Thyroid gland (tissue), 4 donors: ENCODE results near the gene MAPRE2. TPM values are rescaled to one million over a fixed set of nuclear protein-coding genes. Genes with fewer than 3 reads are reported as not detected.

Experiments
- DNase-seq, 2 donors: peaks; one replicate each; pipeline ENCODE4 v3.0.0-alpha.2; 2019
- H3K27ac ChIP-seq, 3 donors: fragments of 200-600 bp; sonication (generic); 1 replicate in 2 of 3; 2 replicates in 1 of 3; pipeline ENCODE4 v1.5.1; 2016 to 2019; ENCODE audit warnings: mild to moderate bottlenecking in 1 of 3, moderate library complexity in 1 of 3
- H3K27me3 ChIP-seq: fragments of 200-600 bp; sonication (generic); one replicate; pipeline ENCODE4 v1.5.1; 2019
- H3K36me3 ChIP-seq, 2 donors: fragments of 200-600 bp; sonication (generic); one replicate each; pipeline ENCODE4 v1.5.1; 2016 to 2019
- H3K4me1 ChIP-seq, 2 donors: fragments of 200-600 bp; sonication (generic); one replicate each; pipeline ENCODE4 v1.5.1; 2017 to 2019
- H3K4me3 ChIP-seq, 3 donors: fragments of 200-600 bp; sonication (generic); replicated peaks in 1 of 3; 1 replicate in 2 of 3; 2 replicates in 1 of 3; pipeline ENCODE4 v1.5.1; 2016; ENCODE audit warnings: mild to moderate bottlenecking in 1 of 3
- H3K9me3 ChIP-seq: fragments of 200-600 bp; sonication (generic); one replicate; pipeline ENCODE4 v1.5.1; 2017
- POLR2A ChIP-seq, 2 donors: fragments of 450-650 bp; IDR thresholded peaks; one replicate each; pipeline ENCODE4 v1.6.1; 2017; ENCODE audit warnings: antibody characterized with exemption in 2 of 2, mild to moderate bottlenecking in 2 of 2, moderate library complexity in 1 of 2
- WGBS, 2 donors: methylation state at CpG; one replicate each; pipeline ENCODE4 v1.1.5; 2017; 5-methylcytosine and 5-hydroxymethylcytosine counted together
- intact Hi-C: fragments of 100-400 bp; cut with DNase I; formaldehyde crosslinking; loops from one replicate; pipeline ENCODE4 v1.15.1; 2023
- total RNA-seq, 4 donors: library from RNA; depleted of rRNA; stranded (reverse); fragments of >200 nt; gene quantifications; one replicate each; pipeline ENCODE4 v1.2.3, GENCODE V29; 2016
- TF ChIP-seq, protein P1 (sequence below), 6 experiments: fragments of 200-600 bp in 3 of 6; fragments of 450-650 bp in 3 of 6; sonication (generic) in 3 of 6; IDR thresholded peaks; one replicate each; pipeline ENCODE4 v1.5.1; 2016 to 2019; ENCODE audit warnings: antibody characterized with exemption in 6 of 6, mild to moderate bottlenecking in 2 of 6, inconsistent platforms in 1 of 6, moderate library complexity in 1 of 6

MAPRE2 gene
- total RNA-seq, 4 donors from 2014 or later: 22.6 to 38.1 (median 28.8) TPM

DNA sequence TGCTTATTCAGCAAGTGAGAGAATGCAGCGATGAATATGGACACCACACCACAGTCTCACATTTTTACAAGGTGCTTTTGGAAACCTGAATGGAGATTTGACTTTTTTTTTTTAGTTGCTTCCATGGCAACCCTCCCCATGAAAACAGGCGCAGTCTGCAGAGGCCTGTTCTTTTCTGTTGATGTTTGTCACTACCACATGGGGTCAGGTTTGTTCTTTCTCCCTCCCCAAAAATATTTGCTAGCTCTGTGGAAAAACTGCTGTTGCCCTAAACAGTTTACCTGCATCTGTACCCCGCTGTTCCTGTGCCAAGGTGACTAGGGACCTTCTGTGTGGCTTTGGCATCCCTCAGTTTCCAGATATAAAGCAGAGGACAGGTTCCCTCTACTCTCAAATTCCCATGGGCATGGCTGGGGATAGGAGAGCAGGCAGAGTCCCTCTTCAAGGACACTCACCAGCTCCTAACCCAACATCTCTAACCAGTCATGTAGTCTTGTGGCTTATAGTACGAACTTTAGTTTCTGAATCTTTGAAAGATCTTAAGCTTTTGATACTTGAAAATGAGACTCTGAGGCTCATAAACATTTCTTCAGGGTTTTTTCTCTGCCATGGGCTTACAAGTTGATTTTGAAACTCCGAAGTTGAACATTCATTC, 14.7 kb upstream of the MAPRE2 start:
- Histone ChIP-seq H3K27ac (peak overlapping the region in 2 of 3 donors; percentile 42 to 70), H3K27me3 (no peaks in the 10 kb centered on the region), H3K4me3 (no peak overlapping the region), H3K36me3 (no peaks in the 10 kb centered on the region), H3K4me1 (peaks cover 26 to 33% of the 10 kb centered on the region in 2 donors), H3K9me3 (no peaks in the 10 kb centered on the region)
- WGBS, 2 donors: 68 to 82% methylated on average over 5 of the region's 5 CpGs
- TF ChIP-seq POLR2A (IDR thresholded peaks at IDR 0.05): no peak
- TF ChIP-seq, protein P1, sequence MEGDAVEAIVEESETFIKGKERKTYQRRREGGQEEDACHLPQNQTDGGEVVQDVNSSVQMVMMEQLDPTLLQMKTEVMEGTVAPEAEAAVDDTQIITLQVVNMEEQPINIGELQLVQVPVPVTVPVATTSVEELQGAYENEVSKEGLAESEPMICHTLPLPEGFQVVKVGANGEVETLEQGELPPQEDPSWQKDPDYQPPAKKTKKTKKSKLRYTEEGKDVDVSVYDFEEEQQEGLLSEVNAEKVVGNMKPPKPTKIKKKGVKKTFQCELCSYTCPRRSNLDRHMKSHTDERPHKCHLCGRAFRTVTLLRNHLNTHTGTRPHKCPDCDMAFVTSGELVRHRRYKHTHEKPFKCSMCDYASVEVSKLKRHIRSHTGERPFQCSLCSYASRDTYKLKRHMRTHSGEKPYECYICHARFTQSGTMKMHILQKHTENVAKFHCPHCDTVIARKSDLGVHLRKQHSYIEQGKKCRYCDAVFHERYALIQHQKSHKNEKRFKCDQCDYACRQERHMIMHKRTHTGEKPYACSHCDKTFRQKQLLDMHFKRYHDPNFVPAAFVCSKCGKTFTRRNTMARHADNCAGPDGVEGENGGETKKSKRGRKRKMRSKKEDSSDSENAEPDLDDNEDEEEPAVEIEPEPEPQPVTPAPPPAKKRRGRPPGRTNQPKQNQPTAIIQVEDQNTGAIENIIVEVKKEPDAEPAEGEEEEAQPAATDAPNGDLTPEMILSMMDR (IDR thresholded peaks at IDR 0.05): no peak
- no peak for DNase-seq
- intact Hi-C loops: no loop called here

DNA sequence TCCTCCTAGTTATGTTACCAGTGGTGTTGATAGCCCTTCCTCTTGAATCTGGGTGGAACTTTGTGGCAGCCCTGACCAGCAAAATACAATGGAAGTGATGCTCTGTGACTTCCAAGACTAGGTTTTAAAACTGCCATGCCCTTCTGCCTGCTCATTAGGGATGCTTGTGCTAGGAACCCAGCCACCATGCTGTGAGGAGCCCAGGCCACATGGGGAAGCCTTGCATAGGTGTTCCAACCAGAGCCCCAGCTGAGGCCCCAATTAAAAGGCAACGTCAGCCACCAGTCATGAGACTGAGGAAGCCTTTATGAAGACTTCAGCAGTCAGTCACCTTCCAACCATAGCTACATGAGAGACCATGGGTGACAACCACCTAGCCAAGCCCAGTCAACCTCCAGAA, 14.0 kb upstream of the MAPRE2 start:
- no peaks in the 10 kb centered on the region for H3K36me3 ChIP-seq
- H3K27me3 ChIP-seq: no peaks in the 10 kb centered on the region
- TF ChIP-seq, protein P1 (IDR thresholded peaks at IDR 0.05): no peak
- TF ChIP-seq POLR2A (IDR thresholded peaks at IDR 0.05): no peak
- H3K9me3 ChIP-seq: no peaks in the 10 kb centered on the region
- H3K4me1 ChIP-seq: peaks cover 26 to 33% of the 10 kb centered on the region in 2 donors
- 91 to 100% methylated on average over 1 of the region's 1 CpG for WGBS, 2 donors
- H3K27ac ChIP-seq: peak overlapping the region in 1 of 3 donors; percentile 70
- DNase-seq: no peak
- no peak overlapping the region for H3K4me3 ChIP-seq
- intact Hi-C loops: no loop called here

DNA sequence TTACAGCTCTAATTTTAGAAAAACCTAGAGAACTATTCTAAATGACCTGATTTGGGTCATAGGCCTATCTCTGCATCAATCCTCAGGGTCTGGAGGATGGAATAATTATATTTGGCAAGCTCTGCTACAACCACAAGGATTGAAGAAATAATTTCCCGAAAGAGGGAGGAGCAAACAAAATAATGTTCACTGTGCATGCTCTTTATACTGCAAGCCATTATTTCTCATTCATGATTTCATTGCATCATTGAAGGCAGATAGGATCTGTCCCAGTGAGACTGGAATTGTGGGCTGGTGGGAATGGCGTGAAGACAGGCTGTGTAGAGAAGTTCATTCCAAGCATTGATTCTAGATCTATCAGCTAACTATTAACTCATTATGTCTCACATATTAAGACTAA, 12.7 kb upstream of the MAPRE2 start:
- no peaks in the 10 kb centered on the region for H3K36me3 ChIP-seq
- no peak for DNase-seq
- H3K4me1 ChIP-seq: peaks cover 26 to 33% of the 10 kb centered on the region in 2 donors
- intact Hi-C loops: no loop called here
- 83 to 91% methylated on average over 2 of the region's 2 CpGs for WGBS, 2 donors
- TF ChIP-seq, protein P1 (IDR thresholded peaks at IDR 0.05): no peak
- no peak for TF ChIP-seq POLR2A (IDR thresholded peaks at IDR 0.05)
- no peak overlapping the region for H3K27ac ChIP-seq
- no peak overlapping the region for H3K4me3 ChIP-seq
- H3K9me3 ChIP-seq: no peaks in the 10 kb centered on the region
- no peaks in the 10 kb centered on the region for H3K27me3 ChIP-seq

DNA sequence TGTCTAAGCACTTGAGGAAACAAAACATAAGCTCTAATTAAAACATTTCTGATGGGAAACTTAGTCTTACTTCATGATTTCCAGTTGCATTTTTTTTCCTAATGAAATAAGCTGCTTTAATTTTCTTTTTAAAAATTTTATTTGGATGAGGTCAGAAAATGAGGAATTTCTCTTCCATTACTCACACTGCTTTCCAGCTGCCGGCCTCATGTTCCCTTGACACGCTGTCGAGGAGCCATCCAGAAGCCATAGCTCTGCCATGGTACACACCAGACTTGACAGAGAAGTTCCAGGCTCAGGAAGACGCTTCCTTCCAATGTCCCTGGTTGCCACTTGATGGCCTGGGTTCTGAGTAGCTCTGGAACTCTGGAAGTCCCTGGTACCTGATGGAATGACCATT, 12.1 kb upstream of the MAPRE2 start:
- Histone ChIP-seq H3K27ac (no peak overlapping the region), H3K9me3 (no peaks in the 10 kb centered on the region), H3K4me3 (no peak overlapping the region), H3K36me3 (no peaks in the 10 kb centered on the region), H3K4me1 (peaks cover 26 to 33% of the 10 kb centered on the region in 2 donors), H3K27me3 (no peaks in the 10 kb centered on the region)
- TF ChIP-seq POLR2A (IDR thresholded peaks at IDR 0.05): no peak
- intact Hi-C loops: no loop called here
- WGBS, 2 donors: 81 to 86% methylated on average over 4 of the region's 4 CpGs
- DNase-seq: no peak

DNA sequence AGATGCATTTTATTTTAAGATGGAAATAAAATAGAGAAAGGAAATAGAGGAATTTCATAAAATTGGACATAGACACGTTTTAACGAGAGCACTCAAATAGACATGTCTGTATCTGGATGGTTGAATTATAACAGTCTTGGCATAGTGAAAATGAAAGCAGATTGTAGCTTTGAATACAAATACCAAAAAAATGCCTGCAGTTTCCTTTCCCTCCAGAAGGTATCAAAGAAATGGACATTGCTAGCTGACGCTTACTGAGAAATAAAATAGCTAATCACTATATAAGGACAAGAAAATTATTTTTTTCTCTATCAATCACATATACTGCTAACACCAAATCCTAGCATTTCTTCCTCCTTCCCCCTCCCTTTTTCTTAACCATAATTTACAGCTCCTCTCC, 11.4 kb upstream of the MAPRE2 start:
- Histone ChIP-seq H3K27me3 (no peaks in the 10 kb centered on the region), H3K9me3 (no peaks in the 10 kb centered on the region), H3K4me3 (no peak overlapping the region), H3K4me1 (peaks cover 26 to 27% of the 10 kb centered on the region in 2 donors), H3K27ac (peak overlapping the region in 1 of 3 donors; percentile 31), H3K36me3 (no peaks in the 10 kb centered on the region)
- 45 to 49% methylated on average over 3 of the region's 3 CpGs for WGBS, 2 donors
- intact Hi-C loops: no loop called here
- no peak for TF ChIP-seq POLR2A (IDR thresholded peaks at IDR 0.05)
- TF ChIP-seq, protein P1 (IDR thresholded peaks at IDR 0.05): peak in 2 of 6 experiments; percentile 24 to 25
- no peak for DNase-seq
